ENCODE measurements around the gene FTCD.

DNA sequence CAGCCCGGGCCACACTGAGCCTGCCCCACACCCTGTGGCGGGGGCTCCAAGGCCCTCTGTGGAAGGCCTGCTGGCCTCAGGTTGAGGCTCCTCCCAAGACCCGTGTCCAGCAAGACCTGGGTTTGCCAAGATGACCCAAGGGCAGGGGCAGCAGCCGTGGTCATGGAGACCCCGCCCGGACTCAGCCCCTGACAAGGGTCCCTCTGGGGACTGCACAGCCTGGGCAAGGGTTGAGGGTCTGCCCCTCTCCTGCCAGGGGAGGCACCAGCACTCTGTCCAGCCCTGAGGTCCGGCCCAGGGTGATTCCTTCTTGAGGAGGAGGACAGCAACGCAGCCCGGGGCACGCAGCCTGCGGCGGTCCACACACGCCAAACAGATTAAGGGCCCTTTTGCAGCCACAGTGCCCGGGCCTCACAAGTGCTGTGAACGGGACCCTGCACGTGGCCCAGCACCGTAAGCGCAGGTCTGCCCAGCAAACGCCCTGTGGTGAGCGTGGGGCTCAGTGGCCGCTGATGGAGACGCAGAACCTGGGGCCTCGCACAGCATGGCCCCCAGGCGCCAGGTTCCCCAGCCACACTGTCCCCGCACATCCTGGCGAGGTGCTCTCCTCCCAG is 25.5 kb upstream of the FTCD start:
- TF ChIP-seq, protein P1, sequence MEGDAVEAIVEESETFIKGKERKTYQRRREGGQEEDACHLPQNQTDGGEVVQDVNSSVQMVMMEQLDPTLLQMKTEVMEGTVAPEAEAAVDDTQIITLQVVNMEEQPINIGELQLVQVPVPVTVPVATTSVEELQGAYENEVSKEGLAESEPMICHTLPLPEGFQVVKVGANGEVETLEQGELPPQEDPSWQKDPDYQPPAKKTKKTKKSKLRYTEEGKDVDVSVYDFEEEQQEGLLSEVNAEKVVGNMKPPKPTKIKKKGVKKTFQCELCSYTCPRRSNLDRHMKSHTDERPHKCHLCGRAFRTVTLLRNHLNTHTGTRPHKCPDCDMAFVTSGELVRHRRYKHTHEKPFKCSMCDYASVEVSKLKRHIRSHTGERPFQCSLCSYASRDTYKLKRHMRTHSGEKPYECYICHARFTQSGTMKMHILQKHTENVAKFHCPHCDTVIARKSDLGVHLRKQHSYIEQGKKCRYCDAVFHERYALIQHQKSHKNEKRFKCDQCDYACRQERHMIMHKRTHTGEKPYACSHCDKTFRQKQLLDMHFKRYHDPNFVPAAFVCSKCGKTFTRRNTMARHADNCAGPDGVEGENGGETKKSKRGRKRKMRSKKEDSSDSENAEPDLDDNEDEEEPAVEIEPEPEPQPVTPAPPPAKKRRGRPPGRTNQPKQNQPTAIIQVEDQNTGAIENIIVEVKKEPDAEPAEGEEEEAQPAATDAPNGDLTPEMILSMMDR (conservative IDR thresholded peaks at IDR 0.05; ENCODE audit: low read depth, low read length): no peak
- TF ChIP-seq POLR2A (IDR thresholded peaks at IDR 0.05; ENCODE audit: low read depth, low read length): no peak
- no peak for TF ChIP-seq NFE2L2 (IDR thresholded peaks at IDR 0.05; ENCODE audit: low read depth, low read length)
- no peak for TF ChIP-seq RFX5 (IDR thresholded peaks at IDR 0.05; ENCODE audit: low read depth, low read length)
